Muscle of leg (tissue), 11 donors: ENCODE measurements around the gene FILIP1L. TPM values are rescaled to one million over a fixed set of nuclear protein-coding genes. Genes with fewer than 3 reads are reported as not detected.

Experiments
- DNase-seq: peaks from one replicate; pipeline ENCODE4 v3.0.0; 2013
- H3K27ac ChIP-seq: one replicate; pipeline ENCODE4 v1.5.1; 2013; ENCODE audit warnings: mild to moderate bottlenecking, low read length, control low read depth
- H3K27me3 ChIP-seq: one replicate; pipeline ENCODE4 v1.6.1; 2013; ENCODE audit warnings: low read length; ENCODE audit not compliant: control insufficient read depth, insufficient read depth
- H3K36me3 ChIP-seq: one replicate; pipeline ENCODE4 v1.6.1; 2013; ENCODE audit warnings: low read length; ENCODE audit not compliant: control insufficient read depth, insufficient read depth
- H3K4me1 ChIP-seq: one replicate; pipeline ENCODE4 v1.6.1; 2013; ENCODE audit warnings: low read length; ENCODE audit not compliant: control insufficient read depth, insufficient read depth
- H3K4me3 ChIP-seq: one replicate; pipeline ENCODE4 v1.5.1; 2013; ENCODE audit warnings: low read length, control low read depth
- H3K9me3 ChIP-seq: replicated peaks from 2 replicates; pipeline ENCODE4 v1.6.1; 2013; ENCODE audit warnings: low read depth, low read length; ENCODE audit not compliant: control insufficient read depth
- WGBS: methylation state at CpG from one replicate; pipeline ENCODE4 v1.1.5; 2013; ENCODE audit warnings: missing lambda C conversion rate; ENCODE audit not compliant: insufficient coverage; 5-methylcytosine and 5-hydroxymethylcytosine counted together
- polyA plus RNA-seq, 8 donors: library from polyadenylated mRNA; unstranded; fragments of 120-200 nt; gene quantifications; one replicate each; pipeline versions ENCODE4 v1.2.1 to v1.2.3, GENCODE V29; 2013; ENCODE audit warnings: inconsistent platforms in 1 of 8, low replicate concordance in 1 of 8; ENCODE audit not compliant: insufficient read length in 8 of 8, insufficient read depth in 1 of 8
- total RNA-seq: library from RNA; stranded (reverse); fragments of 120-200 nt; gene quantifications from one replicate; pipeline ENCODE4 v1.2.4, GENCODE V29; 2013

The FILIP1L gene
- total and polyA plus RNA-seq, 9 donors: 30.0 to 72.9 (median 51.2) TPM

DNA sequence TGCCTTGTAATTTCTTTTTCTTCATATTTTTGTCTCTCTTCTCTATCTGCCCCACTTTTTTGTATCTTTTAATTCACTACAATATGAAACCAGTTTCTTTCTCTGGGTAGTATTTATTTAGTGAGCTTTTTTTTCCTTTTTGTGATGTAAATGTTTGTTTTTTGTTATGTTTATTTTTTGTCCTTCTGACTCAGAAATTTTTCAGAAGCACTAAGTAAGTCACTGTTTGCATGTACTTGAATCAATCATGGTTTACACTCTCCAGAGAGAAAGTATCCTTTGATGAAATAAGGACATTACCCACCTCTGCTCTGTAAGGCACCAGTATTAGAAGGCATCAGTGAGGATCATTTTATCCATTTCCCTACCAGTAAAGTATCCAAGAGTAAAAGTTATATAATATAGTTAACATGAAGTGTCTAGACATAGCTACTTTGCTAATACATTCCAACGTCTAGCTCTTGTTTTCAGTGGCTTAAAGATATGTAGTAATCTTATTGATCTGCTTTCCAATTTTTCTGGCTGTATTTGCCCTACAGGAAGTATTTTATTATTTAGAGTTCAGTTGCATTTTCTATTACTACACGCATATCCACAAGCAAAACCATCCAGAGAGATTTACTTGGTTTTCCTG, 25.4 kb downstream of the FILIP1L start:
- Histone ChIP-seq H3K9me3 (no peaks in the 10 kb centered on the region), H3K27me3 (no peaks in the 10 kb centered on the region), H3K4me1 (peaks cover 9% of the 10 kb centered on the region), H3K27ac (no peak overlapping the region), H3K36me3 (no peaks in the 10 kb centered on the region), H3K4me3 (no peak overlapping the region)
- no CpG with 5 or more reads among the region's 2 CpGs for WGBS
- no peak for DNase-seq

DNA sequence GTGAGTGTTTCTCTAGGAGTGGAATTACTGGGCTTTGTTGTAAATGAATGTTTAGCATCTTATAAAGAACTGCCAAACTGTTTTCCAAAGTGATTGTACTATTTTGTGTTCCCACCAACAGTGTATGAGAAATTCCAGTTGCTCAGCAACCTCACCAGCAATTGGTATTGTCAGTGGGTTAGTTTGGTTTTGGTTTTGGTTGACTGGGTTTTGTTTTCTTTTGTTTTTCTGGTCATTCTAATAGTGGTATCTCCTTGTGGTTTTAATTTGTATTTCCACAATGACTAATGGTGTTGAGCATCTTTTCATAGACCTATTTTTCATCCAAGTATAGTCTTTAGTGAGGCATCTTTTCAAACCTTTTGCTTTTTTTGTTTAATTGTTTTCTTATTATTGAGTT, 27.1 kb downstream of the FILIP1L start:
- H3K27me3 ChIP-seq: no peaks in the 10 kb centered on the region
- H3K4me1 ChIP-seq: peaks cover 9% of the 10 kb centered on the region
- no peaks in the 10 kb centered on the region for H3K36me3 ChIP-seq
- no peak for DNase-seq
- H3K4me3 ChIP-seq: no peak overlapping the region
- no peak overlapping the region for H3K27ac ChIP-seq
- H3K9me3 ChIP-seq: no peaks in the 10 kb centered on the region

DNA sequence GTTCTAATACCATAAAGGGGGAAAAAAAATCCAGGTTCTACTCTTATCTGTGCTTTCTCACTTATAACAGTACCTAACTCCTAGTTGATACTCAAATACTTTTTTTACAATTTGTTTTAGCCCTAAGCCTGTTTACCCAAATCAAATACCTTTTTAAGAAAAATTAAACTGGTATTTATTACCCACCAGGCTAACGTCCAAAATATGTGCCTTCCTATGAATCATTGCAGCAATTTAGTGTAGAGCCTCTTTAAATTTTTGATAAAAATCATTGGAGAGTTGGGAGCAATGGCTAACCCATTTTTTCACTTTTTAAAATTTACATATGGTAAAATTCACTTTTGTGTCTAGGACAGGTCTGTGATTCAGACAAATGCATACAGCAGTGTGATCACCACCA, 27.9 kb downstream of the FILIP1L start:
- H3K27ac ChIP-seq: no peak overlapping the region
- no peaks in the 10 kb centered on the region for H3K36me3 ChIP-seq
- no peak for DNase-seq
- H3K4me3 ChIP-seq: no peak overlapping the region
- H3K4me1 ChIP-seq: peaks cover 9% of the 10 kb centered on the region
- WGBS: no CpG with 5 or more reads among the region's 1 CpG
- no peaks in the 10 kb centered on the region for H3K27me3 ChIP-seq
- no peaks in the 10 kb centered on the region for H3K9me3 ChIP-seq

DNA sequence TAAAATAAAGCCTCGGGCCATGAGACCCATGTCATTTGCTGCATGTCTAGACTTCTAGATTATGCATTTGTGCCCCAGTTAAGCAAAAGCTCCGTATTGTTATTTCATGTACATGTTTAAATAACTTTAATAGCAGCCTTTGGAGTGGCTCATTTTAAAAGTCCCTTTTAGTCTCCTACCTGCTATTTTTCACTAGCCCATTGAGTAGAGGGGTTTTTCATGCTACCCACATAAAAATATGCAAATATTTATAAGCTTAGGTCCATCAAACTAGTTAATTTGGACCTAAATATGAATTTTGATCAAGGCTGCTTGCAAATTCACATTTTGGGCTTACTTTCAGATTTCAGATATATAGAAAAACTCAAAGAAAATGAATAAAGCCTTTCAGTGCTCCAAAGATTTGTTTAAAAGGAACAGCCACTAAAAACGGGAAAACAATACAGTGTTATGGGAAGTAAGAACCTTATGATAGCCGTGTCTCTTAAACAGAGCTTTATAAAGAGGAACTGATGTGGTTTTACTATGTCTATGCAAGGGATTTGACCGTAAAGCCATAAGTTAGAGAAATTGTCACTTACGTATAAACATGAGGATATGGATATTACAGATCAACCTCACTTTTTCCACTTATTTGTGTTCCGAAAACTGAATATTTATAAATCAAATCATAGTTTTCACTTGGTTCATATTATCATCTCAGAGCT, 30.0 kb downstream of the FILIP1L start:
- no peaks in the 10 kb centered on the region for H3K36me3 ChIP-seq
- WGBS: no CpG with 5 or more reads among the region's 7 CpGs
- no peaks in the 10 kb centered on the region for H3K9me3 ChIP-seq
- H3K4me1 ChIP-seq: no peaks in the 10 kb centered on the region
- H3K27me3 ChIP-seq: no peaks in the 10 kb centered on the region
- no peak overlapping the region for H3K4me3 ChIP-seq
- no peak overlapping the region for H3K27ac ChIP-seq
- peak; percentile 49 for DNase-seq

GRCh38 chr3:100083209-100083608, 31.1 kb downstream of the FILIP1L start:
- H3K36me3 ChIP-seq: no peaks in the 10 kb centered on the region
- WGBS: 100% methylated on average over 4 of the region's 6 CpGs
- no peak overlapping the region for H3K4me3 ChIP-seq
- no peak for DNase-seq
- H3K9me3 ChIP-seq: no peaks in the 10 kb centered on the region
- no peaks in the 10 kb centered on the region for H3K4me1 ChIP-seq
- H3K27ac ChIP-seq: no peak overlapping the region
- H3K27me3 ChIP-seq: no peaks in the 10 kb centered on the region

DNA sequence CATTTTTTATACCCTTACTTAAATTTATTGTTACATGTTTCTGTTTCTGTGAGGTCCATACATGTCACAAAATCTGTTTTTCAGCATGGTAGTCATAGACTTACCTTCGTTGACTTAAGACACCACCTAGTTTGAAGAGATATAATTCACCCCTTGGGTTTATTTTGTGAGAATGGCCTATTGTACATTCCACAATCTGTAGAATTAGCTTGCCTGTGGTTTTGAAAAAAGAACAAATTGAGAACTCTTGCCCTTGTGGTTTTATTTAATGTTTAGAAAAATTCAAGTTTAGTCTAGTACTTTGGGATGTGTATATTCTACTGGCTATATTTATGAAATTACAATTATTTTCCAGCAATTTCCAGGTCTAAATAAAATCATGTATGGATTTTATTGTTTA, 31.6 kb downstream of the FILIP1L start:
- Histone ChIP-seq H3K27ac (no peak overlapping the region), H3K4me3 (no peak overlapping the region), H3K27me3 (no peaks in the 10 kb centered on the region), H3K36me3 (no peaks in the 10 kb centered on the region), H3K9me3 (no peaks in the 10 kb centered on the region), H3K4me1 (no peaks in the 10 kb centered on the region)
- DNase-seq: no peak
- no CpG with 5 or more reads among the region's 1 CpG for WGBS

DNA sequence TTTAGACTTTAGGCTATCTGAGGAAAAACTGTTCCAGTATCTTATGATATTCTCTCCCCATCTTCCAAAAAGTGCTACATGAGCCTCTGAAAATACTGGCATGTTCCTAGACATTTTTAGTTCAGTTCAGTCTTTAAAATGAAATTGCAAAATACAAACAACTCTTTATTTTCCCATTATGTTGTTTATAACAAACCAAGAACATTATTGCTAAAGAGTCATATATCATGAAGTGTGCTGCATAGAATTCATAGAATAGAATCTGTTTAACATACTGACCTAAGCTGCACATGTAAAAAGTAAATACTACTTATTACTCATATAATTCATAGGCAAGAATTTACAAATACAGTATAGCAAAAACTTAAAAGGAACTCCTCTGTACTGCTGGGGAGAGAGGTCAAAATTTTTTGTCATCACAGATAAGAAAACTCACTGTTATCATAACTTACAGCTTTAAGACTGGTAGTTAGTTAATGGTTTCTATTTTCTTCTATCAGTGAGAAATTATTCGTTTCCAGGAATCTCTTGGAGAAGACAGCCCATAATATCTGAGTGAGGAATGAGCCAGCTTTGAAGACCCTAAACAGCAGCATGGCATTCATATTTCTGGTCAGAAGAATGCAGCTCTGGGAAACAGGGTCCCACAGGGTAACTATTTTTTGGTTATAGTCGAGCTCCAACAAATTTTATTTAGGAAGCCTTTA, 32.2 kb downstream of the FILIP1L start:
- no peaks in the 10 kb centered on the region for H3K4me1 ChIP-seq
- H3K27me3 ChIP-seq: no peaks in the 10 kb centered on the region
- H3K36me3 ChIP-seq: no peaks in the 10 kb centered on the region
- WGBS: no CpG with 5 or more reads among the region's 2 CpGs
- H3K27ac ChIP-seq: no peak overlapping the region
- DNase-seq: no peak
- no peaks in the 10 kb centered on the region for H3K9me3 ChIP-seq
- no peak overlapping the region for H3K4me3 ChIP-seq

DNA sequence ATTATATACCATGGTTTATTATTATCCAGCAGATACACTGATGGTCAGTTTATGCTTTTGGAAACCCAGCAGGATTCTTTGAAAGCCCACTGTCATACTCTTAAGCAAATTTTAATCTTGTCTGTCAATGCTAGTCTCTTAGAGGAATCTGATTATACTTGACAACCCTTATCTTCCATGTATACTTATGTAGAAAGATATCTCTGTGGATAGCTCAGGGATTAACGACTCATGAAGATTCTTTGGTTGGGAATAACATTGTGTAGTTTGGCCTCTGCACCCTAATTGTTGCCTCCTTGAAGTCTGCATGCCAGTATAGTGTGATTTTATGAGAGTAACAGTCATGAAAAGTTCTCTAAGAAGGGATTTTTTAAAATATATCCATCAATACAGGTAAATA, 33.0 kb downstream of the FILIP1L start:
- H3K4me1 ChIP-seq: peaks cover 4% of the 10 kb centered on the region
- H3K9me3 ChIP-seq: no peaks in the 10 kb centered on the region
- H3K27me3 ChIP-seq: no peaks in the 10 kb centered on the region
- H3K36me3 ChIP-seq: no peaks in the 10 kb centered on the region
- DNase-seq: no peak
- no CpG with 5 or more reads among the region's 1 CpG for WGBS
- no peak overlapping the region for H3K27ac ChIP-seq
- no peak overlapping the region for H3K4me3 ChIP-seq

GRCh38 chr3:100080573-100080972, 33.7 kb downstream of the FILIP1L start:
- no peak for DNase-seq
- Histone ChIP-seq H3K4me1 (peaks cover 7% of the 10 kb centered on the region), H3K9me3 (no peaks in the 10 kb centered on the region), H3K27ac (no peak overlapping the region), H3K36me3 (no peaks in the 10 kb centered on the region), H3K27me3 (no peaks in the 10 kb centered on the region), H3K4me3 (no peak overlapping the region)
- 100% methylated on average over 1 of the region's 2 CpGs for WGBS

DNA sequence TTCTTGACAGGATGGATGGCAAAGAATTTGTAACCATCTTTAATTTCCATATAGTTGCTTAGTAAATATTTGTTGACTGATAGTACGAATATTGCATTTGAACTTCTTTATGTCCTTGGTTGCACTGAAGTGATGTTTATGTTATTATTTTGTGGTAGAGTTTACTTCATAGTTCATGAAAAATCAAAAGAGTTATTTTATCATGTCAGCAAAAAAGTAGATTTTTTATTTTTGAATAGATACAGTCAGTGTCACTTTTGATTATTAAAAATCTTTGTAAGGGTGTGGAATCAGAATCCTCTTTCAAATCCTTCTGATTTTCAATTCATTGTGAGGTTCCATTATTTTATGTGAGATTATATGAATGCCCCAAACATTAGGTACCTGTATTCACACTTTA, 35.0 kb downstream of the FILIP1L start:
- H3K4me1 ChIP-seq: peaks cover 11% of the 10 kb centered on the region
- H3K27me3 ChIP-seq: no peaks in the 10 kb centered on the region
- DNase-seq: no peak
- no peaks in the 10 kb centered on the region for H3K36me3 ChIP-seq
- no CpG with 5 or more reads among the region's 1 CpG for WGBS
- H3K9me3 ChIP-seq: no peaks in the 10 kb centered on the region
- H3K4me3 ChIP-seq: no peak overlapping the region
- H3K27ac ChIP-seq: no peak overlapping the region
